RKO (cell line): ENCODE data around the gene HMGB2.
A peak's percentile ranks its signal among the peaks of the same experiment; 100 is the strongest.

ENCODE experiments used
- DNase-seq: peaks from one replicate; pipeline ENCODE4 v3.0.0-alpha.2; 2016; ENCODE audit warnings: low spot score

HMGB2 gene

DNA sequence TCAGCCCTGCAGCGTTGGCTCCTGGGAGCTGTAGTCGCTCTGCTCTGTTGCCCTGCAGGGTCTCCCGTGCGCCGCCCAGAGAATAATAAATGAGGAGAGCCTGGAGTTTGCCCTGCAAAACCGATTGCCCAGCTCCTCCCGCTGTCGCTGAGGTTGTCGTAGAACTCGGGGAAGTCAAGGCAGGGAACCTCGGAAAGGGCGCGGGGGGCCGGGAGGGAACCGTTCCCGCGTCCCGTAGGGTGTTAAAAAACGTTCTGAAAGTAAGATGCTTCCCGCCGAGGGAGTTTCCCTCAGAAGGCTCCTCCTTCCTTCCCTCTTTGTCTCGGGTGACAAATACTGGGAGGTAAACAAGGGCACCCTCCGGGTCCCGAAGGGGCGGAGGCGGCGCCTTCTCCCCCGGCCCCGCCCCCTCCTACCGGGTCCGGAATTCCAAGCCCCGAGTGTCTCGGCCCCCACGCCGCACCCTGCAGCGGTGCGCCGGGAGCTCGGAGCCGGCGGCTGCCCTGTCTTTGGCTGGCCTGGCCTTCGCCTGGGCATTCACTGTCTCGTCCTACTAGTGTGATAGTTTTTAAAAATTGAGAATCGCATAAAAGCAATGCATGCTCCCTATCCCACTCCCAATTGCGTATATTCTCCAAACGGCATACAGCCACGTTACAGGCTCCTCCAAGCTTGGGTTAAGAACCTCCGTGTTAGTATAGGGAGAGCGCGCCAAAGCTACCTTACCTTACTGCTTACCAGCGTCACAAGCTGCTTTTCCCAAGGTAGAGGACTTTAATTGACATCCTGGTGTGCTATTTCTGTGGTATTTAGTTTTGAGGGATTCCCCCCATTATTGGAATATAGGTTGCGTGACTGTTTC is 964 bp upstream of the HMGB2 start:
- DNase-seq = peak; percentile 93

DNA sequence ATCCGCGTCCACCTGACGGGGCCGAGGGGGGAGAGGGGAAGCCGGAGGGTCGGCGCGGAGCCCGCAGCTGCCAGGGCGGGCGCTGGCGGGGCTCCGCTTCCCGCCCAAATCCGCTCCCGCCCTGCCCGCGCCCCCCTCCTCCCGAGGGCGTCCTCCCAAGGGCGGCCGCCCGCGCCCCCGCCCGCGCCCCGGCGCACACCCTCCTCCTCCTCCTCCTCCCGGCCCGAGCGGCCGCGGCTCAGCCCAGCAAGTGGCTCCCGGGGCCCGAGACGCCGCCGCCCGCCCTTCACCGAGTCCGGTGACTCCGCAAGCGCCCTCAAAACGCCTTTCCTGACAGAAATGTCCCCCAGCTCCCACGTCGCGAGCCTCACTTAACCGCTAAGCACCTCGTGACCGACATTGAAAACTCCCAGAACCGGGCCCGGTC is 487 bp downstream of the HMGB2 start:
- DNase-seq = peak; percentile 23

DNA sequence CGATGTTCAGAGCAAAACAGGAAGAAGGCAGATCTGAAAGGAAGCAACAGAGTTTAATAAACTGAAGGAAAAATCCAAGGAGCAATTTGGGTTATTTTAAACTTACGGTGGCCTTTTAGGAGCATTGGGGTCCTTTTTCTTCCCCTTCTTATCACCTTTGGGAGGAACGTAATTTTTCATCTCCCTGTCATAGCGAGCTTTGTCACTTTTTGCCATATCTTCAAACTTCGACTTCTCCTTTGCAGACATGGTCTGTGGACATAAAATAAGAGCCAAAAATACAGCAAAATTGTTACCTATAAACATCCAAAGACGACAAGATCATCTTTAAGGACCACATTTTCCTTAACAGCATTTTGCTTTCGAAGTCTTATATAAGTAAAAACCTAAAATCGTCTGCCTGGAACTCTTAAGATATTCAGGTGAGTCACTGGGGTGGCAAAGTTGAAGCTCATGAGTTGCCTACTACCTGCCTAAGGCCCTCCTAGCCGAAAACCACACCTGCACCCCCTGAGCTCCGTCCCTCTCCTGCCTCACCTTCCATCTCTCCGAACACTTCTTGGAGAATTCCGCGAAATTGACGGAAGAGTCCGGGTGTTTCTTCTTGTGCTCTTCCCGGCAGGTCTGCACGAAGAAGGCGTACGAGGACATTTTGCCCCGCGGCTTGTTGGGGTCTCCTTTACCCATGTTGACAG is 1.0 kb downstream of the HMGB2 start:
- DNase-seq = peak; percentile 61

DNA sequence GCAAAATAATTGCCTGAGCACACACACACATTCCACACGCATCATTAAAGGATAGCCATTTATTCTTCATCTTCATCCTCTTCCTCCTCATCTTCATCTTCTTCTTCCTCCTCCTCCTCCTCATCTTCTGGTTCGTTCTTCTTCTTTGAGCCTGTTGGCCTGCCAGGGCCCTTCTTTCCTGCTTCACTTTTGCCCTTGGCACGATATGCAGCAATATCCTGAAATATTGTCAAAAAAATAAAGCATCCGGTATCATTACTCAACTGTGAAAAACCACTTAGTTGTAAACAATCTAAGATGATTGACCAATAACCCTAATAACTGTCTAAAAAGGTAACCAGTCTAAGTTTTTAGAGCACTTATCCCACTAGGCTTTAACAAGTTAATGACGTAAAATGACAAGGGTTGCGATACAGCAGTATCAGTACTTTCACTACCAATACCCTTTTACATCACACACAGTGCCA is 2.1 kb downstream of the HMGB2 start:
- DNase-seq = peak; percentile 32

DNA sequence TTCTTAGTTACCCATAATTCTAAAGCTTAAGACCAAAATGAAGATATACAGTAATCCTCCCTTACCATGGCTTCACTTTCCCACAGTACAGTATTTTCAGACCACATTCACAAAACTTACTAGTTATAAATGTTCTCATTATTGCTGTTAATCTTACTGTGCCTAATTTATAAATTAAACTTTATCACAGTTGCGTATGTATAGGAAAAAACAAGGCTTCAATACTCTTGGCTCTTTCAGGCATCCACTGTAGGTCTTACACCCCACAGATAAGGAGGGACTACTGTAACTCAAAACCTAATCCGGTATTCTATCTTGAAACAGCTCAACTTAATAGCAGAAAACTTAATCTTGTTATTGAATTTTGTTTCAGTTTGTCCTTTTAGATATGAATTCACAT is 3.6 kb downstream of the HMGB2 start:
- DNase-seq = no peak

DNA sequence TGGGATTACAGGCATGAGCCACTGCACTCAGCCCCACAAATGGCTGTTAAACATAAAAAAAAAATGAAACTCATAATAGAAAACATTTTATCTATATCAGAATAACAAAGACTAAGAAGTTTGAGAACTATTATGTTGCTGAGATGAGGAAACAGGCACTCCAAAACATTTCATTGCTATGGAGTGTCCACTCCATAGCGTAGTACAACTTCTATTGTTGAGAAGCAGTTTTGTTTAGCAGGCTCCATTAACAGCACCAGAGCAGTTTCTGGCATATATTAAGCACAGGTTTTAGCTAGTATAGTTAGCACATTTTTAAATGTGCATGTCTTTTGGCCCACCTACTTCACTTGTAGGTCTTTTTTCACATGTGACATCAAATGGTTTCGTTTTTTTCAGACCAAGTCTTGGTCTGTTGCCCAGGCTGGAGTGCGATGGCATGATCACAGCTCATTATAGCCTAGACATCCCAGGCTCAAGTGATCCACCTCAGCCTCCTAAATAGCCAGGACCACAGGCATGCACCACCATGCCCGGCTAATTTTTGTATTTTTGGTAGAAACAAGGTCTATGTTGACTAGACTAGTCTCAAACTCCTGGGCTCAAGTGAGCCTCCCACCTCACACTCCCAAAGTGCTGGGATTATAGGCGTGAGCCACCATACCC is 5.8 kb downstream of the HMGB2 start:
- no peak for DNase-seq

DNA sequence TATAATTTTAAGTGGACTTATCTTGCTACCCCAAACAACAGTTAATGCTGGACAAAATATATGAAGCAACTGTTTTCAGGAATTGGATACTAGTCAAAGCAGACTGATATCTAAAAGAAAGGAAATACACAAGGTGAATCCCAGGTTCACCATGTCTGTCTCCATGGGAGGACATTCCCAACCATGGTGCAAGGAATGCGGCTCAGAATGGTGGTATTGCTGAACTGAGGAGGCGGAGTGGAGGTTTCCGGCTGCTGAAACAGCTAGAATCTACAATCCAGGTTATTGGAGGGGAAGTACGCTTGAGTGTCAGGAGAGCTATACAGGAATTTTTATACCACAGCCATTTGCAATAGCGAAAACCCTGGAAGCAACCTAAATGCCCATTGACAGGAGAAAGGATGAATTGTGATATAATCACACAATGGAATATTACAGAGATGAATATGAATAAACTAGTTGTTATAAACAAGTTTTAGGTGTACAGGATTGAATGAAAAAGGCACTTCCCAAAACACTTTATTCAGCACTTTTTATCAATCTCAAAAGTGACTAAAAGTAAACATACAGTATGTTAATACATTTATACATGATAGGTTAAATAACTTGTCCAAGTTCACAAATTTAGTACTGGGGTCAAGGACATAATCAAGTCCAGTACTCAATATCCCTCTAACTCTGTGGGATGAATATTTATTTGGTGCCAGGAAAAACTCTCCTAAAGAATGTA is 9.0 kb downstream of the HMGB2 start:
- DNase-seq = no peak

DNA sequence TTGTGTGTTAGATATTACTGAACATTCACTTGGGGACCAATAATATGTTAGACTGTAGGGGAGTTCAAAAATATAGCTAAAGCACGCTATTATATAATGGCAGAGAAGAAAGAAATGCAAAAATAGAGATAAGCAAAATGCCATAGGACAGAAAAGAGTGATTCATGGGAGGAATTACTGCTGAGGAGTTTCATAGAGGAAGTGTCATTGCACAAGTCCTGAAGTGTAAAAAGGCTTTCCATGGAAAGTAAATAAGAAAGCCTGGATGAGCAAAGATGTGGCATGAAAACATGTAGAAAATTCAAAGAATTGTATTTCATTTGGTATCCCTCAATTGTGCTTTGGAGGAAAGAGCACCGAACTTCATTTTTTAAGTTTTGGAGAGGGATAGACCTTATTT is 14.5 kb downstream of the HMGB2 start:
- DNase-seq = no peak

DNA sequence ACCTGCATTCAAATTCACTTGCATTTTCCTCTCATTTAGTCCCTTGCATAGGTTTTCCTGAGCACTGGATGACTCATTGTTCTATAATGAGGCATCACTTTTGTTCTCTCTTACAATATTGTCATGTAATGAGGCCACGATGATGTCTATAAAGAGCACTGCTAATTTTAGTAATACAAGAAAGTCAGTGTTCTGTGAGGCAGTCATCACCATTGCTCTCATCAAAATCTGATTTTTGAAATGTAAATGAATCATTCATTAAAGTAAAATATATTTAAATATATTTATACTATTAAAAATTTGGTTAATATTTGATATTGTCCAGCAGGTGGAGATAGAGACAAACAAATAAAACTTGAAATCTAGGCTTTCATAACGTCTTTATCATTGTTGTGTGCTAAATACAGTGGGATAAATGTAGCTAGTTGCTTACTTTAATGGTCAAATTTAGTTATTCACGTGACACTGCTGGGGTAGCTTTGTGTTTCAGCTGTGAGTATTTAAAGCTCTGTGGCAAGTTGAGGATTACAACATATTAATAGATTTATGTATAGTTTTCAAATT is 15.4 kb downstream of the HMGB2 start:
- peak; percentile 81 for DNase-seq

DNA sequence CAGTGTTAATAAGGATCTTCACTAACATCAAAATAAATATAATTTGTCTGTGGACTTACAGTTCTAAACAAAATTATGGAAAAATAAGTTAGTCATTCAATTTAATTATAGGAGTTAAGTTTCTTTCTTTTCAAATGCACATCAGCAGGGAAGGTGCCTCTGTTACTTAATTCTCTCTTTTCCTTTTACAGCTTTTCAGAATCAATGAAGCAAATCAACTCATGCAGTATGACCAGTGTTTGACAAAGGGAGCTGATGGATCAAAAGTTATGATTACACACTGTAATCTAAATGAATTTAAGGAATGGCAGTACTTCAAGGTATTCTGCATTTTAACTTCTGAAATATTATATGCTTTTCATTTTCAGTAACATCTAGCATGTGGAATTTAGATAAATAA is 15.9 kb downstream of the HMGB2 start:
- no peak for DNase-seq

DNA sequence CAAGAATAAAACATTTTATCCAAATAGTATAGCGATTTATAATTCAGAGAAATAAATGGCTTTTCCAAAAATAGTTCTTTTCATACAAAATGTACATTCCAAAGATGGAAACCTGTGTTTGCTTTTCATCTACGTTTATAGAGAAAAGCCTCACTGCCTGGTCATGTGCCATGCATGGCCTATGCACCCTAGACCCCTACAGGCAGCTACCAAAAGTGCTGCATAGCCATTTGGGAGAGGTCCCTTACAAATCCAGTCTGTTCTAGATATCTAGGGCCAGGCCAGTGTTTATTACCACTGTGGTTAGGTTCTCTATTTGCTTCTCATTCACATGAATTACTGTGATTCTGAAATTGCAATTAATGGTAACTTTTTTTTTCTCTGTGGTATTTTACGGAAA is 17.2 kb downstream of the HMGB2 start:
- peak; percentile 38 for DNase-seq

DNA sequence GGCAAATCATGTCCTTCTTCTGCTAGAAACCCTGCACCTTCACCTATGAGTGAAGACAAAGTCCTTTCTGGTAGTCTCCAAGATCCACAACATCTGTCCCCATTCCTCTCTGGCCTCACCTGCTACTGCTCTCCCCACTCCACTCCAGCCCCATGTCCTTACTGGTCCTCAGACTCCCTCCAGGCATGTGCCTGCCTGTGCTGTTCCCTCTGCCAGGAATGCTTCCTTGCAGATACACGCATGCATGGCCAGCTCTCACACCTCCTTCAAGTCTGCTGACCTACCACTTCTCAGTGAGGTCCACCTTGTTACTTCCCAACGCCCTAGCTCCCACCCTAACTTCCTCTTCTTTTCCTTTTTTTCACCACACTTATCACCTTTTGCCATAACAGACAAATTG is 18.1 kb downstream of the HMGB2 start:
- no peak for DNase-seq

DNA sequence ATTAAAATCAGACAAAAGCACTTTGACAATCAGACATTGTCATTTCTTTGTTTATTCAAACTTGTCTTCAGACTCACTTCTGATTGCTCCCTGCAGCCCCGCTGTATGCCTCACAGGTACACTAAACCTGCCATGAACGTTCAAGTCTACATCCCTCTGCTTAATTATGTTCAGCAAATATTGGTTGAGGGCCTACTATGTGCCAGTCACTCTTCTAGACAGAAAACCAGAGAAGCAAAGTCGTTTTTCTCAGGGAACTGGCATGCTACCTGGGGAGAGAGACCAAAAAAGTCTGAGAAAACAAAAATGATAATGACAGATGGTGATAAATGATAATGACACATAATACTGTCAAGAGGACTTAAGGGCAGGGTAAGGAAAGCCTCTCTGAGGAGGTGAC is 19.4 kb downstream of the HMGB2 start:
- DNase-seq = no peak

DNA sequence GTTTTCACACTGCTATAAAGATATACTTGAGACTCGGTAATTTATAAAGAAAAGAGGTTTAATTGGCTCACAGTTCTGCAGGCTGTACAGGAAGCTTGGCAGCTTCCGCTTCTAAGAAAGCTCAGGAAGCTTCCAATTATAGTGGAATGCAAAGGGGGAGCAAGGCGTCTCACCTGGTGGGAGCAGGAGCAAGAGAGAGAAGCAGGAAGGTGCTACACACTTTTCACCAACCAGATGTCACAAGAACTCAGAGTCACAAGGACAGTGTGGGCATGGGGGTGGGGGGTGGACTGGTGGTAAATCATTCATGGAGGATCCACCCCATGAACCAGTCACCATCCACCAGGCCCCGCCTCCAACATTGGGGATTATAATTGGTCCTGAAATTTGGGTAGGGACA is 22.8 kb downstream of the HMGB2 start:
- DNase-seq = no peak

DNA sequence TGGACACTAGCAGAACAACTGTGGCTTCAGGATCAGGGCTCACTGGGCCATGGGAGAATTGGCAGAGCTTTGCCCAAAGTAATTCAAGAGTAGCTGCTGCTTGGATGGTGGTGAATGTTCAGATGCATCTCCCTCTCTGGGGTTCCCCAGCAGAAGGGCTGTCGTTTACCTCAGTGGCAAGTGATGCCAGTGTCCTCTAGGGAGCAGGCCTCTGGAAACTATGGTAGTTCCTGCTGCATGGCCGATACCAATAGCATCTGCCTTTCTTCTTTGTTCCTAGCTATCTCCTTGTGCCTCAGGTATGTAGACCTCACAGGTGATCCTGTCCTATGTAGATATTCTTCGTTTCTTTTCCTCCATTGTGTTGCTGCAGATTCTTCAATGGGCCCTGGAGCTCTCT is 26.4 kb downstream of the HMGB2 start:
- no peak for DNase-seq

DNA sequence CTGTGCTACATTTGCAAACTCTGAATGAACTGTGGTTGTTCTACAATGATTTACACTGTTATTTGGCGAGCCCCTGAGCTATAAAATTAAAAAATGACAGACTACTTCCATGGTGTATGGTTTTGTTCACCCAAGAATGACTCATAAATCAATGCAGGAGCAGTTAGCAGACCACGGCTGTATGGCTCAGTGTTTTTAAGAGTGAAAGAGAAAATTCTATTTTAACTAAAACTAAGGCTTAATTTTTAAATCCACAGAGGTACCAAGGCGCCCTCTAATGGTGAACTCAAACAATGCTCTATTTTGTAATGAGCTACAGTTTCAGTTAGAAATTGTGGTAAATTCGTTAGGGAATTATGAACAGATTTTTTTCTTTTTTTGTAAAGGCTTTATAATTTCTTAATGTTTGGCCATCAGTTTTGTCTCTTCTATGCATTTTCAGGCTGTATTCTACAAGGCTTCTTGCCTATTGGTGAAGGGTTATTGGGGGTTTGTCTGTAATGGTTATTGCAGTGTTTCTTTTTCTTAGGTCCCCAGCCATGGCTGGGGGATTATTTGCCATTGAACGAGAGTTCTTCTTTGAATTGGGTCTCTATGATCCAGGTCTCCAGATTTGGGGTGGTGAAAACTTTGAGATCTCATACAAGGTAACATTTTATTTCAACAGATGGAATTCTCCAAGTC is 32.5 kb downstream of the HMGB2 start:
- no peak for DNase-seq

DNA sequence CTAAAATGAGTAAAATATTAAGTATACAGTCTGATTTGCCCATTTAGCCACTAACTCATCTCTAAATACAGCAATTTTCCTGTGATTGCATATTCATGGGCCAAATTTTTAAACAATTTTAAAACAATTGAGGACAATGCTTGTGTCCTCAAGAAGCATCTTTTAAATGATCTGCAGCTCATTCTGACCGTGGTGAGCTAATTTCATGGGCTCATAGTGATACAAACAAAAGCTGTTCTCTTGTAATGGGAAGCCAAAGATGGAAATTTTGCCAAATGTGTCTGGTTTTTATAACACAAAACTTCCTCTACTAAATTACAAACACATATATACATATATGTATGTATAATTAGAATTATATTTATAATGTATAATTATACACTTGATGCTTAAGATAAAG is 39.7 kb downstream of the HMGB2 start:
- DNase-seq = no peak

DNA sequence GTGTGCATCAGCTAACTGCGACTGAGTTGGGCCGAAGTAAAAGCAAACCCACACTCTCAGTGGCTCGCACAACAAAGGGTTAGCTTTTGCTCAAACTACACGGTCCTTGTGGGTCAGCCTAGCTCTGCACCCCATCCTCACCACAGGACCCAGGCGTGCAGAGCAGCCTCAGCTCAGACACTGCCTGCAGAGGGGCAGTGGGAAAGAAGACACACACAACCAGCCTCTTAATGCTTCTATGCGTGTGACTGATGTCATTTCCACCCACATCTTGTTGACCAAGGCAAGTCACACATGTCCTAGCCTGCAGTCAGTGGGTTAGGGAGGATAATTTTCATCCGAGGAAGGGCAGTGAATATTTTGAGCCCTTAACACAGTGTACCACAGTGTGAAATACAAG is 40.5 kb downstream of the HMGB2 start:
- no peak for DNase-seq

DNA sequence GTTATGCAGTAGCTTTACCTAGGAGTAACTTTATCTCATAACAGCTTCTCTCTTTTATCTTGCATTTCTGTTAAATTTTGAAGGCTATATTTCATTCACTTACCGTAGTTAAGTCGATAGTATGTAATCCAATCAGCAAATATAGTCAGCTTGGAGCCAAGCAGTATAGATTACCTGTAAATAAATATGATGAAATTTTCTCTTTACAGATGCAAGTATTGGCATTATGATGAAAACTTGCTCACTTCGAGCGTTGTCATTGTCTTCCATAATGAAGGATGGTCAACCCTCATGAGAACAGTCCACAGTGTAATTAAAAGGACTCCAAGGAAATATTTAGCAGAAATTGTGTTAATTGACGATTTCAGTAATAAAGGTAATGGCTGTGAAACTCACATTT is 42.3 kb downstream of the HMGB2 start:
- no peak for DNase-seq

DNA sequence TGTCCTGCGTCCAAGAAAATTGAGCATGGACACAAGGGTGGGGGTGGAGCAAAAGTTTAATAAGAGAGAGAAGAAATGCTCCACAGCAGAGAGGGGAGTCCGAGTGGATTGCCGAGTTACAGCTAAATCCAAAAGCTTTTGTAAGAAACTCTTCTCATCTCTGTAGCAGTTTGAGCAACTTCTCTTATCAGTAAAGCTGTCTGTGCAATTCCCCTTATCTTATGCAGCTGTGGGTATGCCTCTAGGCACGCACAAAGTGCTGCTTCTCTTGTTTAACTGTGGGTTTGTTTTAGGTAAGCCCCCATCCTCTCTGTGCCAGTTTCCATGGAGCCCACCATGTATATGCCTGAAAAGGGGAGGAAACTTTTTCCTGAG is 44.8 kb downstream of the HMGB2 start:
- no peak for DNase-seq

DNA sequence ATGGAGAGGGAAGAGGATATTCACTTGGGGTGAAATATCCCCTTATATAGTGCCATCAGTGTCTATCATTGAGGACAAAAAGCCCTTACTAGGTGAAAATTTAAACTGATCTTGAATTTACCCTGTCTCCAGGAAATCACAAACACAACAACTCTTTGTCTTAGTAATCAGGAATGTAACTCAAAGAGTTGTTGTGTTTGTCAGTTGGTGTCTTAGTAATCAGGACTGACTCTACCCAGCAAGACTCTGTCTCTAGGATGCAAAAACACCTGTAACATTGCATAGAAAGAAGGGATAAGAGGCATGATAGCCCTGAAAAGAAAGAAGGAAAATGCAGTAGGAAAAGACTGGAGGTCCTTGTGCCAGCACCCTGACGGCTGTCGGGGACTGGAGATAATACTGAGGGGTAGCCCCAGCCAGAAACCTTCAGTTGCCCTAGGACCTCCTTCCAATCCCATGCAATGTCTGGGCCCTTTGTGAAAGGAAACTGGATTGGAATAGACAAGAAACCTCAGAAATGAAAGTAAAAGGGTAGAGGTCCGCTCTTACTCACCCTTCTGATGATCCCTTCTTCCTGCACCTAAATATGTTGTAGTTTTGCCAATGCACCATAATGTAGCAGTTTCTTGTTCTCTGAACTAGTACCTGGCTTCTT is 45.3 kb downstream of the HMGB2 start:
- peak; percentile 34 for DNase-seq
